Retina (tissue), 1 donor: Measurements from ENCODE around the gene SPECC1.
"Not testable (repeated sequence)": the region's sequence is repeated elsewhere in the genome, so short reads cannot be mapped to it uniquely, and the experiment has no call there.

Source experiments
- DNase-seq: peaks from one replicate; pipeline ENCODE4 v3.0.0-alpha.2; 2016

SPECC1 gene

GRCh38 chr17:20216154-20216815, 207.1 kb downstream of the SPECC1 start:
- no peak for DNase-seq

- no peak for DNase-seq
Measured at GRCh38 chr17:20216853-20217252, 207.7 kb downstream of the SPECC1 start.

GRCh38 chr17:20217677-20218076, 208.5 kb downstream of the SPECC1 start:
- DNase-seq = no peak

GRCh38 chr17:20218272-20218671, 209.1 kb downstream of the SPECC1 start:
- no peak for DNase-seq

GRCh38 chr17:20223808-20224328, 214.7 kb downstream of the SPECC1 start:
- no peak for DNase-seq

GRCh38 chr17:20224379-20224778, 215.2 kb downstream of the SPECC1 start:
- no peak for DNase-seq

- DNase-seq = peak; percentile 51
Measured at GRCh38 chr17:20225162-20226115, 216.3 kb downstream of the SPECC1 start.

- DNase-seq = peak; percentile 86
Measured at GRCh38 chr17:20226814-20227482, 217.8 kb downstream of the SPECC1 start.

- DNase-seq = not testable (repeated sequence)
Measured at GRCh38 chr17:20227720-20228370, 218.7 kb downstream of the SPECC1 start.

- no peak for DNase-seq
Measured at GRCh38 chr17:20228410-20228809, 219.3 kb downstream of the SPECC1 start.

- no peak for DNase-seq
Measured at GRCh38 chr17:20228860-20229259, 219.7 kb downstream of the SPECC1 start.

- DNase-seq = no peak
Measured at GRCh38 chr17:20230924-20231323, 221.8 kb downstream of the SPECC1 start.

GRCh38 chr17:20232611-20233010, 223.5 kb downstream of the SPECC1 start:
- DNase-seq = no peak

- no peak for DNase-seq
Measured at GRCh38 chr17:20234276-20234675, 225.1 kb downstream of the SPECC1 start.

GRCh38 chr17:20235747-20236146, 226.6 kb downstream of the SPECC1 start:
- peak; percentile 19 for DNase-seq

- no peak for DNase-seq
Measured at GRCh38 chr17:20236578-20237227, 227.5 kb downstream of the SPECC1 start.

- DNase-seq = not testable (repeated sequence)
Measured at GRCh38 chr17:20239776-20240175, 230.6 kb downstream of the SPECC1 start.

- no peak for DNase-seq
Measured at GRCh38 chr17:20241855-20242254, 232.7 kb downstream of the SPECC1 start.

GRCh38 chr17:20242271-20242670, 233.1 kb downstream of the SPECC1 start:
- no peak for DNase-seq

GRCh38 chr17:20243524-20243923, 234.4 kb downstream of the SPECC1 start:
- DNase-seq = no peak

GRCh38 chr17:20244671-20245070, 235.5 kb downstream of the SPECC1 start:
- no peak for DNase-seq

GRCh38 chr17:20246692-20247091, 237.5 kb downstream of the SPECC1 start:
- DNase-seq = no peak
